GM19351 (cell line): ENCODE results near the gene ATL2.

Experiments
- ATAC-seq: cut with Tn5 transposase; IDR thresholded peaks from one replicate; pipeline ENCODE4 v1.9.1; 2021; ENCODE audit warnings: mild to moderate bottlenecking, moderate library complexity; ENCODE audit not compliant: unreplicated experiment

Gene ATL2

GRCh38 chr2:38255211-38255610 lies 121.9 kb downstream of the ATL2 start:
- no peak for ATAC-seq

GRCh38 chr2:38254796-38255195 lies 122.3 kb downstream of the ATL2 start:
- no peak for ATAC-seq

- no peak for ATAC-seq
Measured at GRCh38 chr2:38251940-38252339, 125.1 kb downstream of the ATL2 start.

GRCh38 chr2:38248707-38249106 lies 128.4 kb downstream of the ATL2 start:
- ATAC-seq, result no peak

DNA sequence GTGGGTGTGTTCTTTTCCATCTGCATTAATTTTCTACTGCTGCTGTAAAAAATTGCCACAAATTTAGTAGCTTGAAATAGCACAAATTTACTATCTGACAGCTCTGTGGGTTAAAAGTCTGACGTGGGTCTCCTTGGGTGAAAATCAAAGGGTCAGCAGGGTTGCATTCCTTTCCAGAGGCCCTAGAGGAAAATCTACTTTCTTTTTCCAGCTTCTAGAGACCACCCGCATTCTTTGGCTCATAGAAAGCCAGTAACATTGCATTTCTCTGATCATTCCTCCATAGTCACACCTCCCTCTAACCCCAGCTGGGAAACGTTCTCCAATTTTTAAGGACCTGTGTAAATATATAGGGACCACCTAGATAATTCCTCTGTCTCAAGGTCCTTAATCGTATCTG lies 128.8 kb downstream of the ATL2 start:
- ATAC-seq, result no peak

GRCh38 chr2:38246105-38246504 lies 131.0 kb downstream of the ATL2 start:
- ATAC-seq, result no peak

DNA sequence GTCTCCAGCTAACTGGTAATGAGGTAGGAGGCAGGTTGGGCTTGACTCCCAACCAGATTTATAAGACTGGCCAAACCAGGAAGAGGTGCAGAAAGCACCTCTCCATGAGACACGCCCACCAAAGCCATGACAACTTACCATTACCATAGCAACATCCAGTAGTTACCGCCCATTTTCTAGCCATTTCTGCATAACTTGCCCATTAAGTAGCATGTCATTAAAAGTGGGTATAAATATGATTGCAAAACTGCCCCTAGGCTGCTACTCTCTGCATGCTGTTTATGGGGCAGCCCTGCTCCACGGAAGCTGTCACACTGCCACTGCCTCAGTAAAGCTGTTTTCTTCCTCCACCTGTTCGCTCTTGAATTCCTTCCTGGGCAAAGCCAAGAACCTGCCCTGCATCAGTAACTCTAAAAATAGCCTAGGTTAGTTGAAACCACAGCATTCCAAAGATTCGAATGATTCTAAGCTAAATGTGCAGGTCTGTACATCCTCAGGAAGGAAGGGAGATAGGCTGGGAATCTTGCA lies 131.9 kb downstream of the ATL2 start:
- no peak for ATAC-seq

GRCh38 chr2:38244301-38244700 lies 132.8 kb downstream of the ATL2 start:
- no peak for ATAC-seq
